Gastrocnemius medialis (tissue), 4 donors: ENCODE measurements around the gene CGREF1. TPM values are rescaled to one million over a fixed set of nuclear protein-coding genes. Genes with fewer than 3 reads are reported as not detected.

Source experiments
- ATAC-seq, 2 donors: fragments of 150-250 bp; one replicate each; pipeline ENCODE4 v1.9.1; 2016
- DNase-seq, 2 donors: peaks; one replicate each; pipeline ENCODE4 v3.0.0-alpha.2; 2019
- H3K27ac ChIP-seq, 4 donors: fragments of 200-600 bp; sonication (generic); 1 replicate in 1 of 4; 2 replicates in 3 of 4; pipeline ENCODE4 v1.5.1; 2016 to 2018; ENCODE audit warnings: mild to moderate bottlenecking in 2 of 4, moderate library complexity in 1 of 4
- H3K27me3 ChIP-seq, 3 donors: fragments of 200-600 bp; sonication (generic) in 2 of 3; 1 replicate in 1 of 3; 2 replicates in 2 of 3; pipeline versions ENCODE4 v1.5.1 to v1.6.0; 2016 to 2019; ENCODE audit warnings: mild to moderate bottlenecking in 1 of 3, moderate library complexity in 1 of 3
- H3K36me3 ChIP-seq, 2 donors: fragments of 200-600 bp; sonication (generic) in 1 of 2; one replicate each; pipeline ENCODE4 v1.5.1; 2017 to 2018
- H3K4me1 ChIP-seq, 2 donors: fragments of 200-600 bp; sonication (generic) in 1 of 2; one replicate each; pipeline ENCODE4 v1.5.1; 2016 to 2017; ENCODE audit warnings: mild to moderate bottlenecking in 2 of 2
- H3K4me3 ChIP-seq, 4 donors: fragments of 200-600 bp; sonication (generic) in 3 of 4; 1 replicate in 1 of 4; 2 replicates in 3 of 4; pipeline ENCODE4 v1.5.1; 2016 to 2019; ENCODE audit warnings: mild to moderate bottlenecking in 2 of 4
- H3K9me3 ChIP-seq, 3 donors: fragments of 200-600 bp; sonication (generic) in 2 of 3; 1 replicate in 1 of 3; 2 replicates in 2 of 3; pipeline ENCODE4 v1.5.1; 2016 to 2019
- POLR2A ChIP-seq, 2 donors: fragments of 450-650 bp; IDR thresholded peaks; one replicate each; pipeline ENCODE4 v1.6.1; 2017; ENCODE audit warnings: antibody characterized with exemption in 2 of 2, mild to moderate bottlenecking in 2 of 2, moderate library complexity in 2 of 2
- in situ Hi-C, 4 donors: fragments of 200-750 bp; cut with MboI; loops; one replicate each; pipeline versions ENCODE4 v1.15.0 to v1.8.0; 2017; ENCODE audit warnings: low sequenced_read_pairs in 4 of 4
- intact Hi-C: fragments of 100-400 bp; cut with DNase I; formaldehyde crosslinking; loops from one replicate; pipeline ENCODE4 v1.15.1; 2023; ENCODE audit warnings: low total_unique reads
- total RNA-seq, 4 donors: library from RNA; depleted of rRNA; stranded (reverse); fragments of >200 nt; gene quantifications; one replicate each; pipeline versions ENCODE4 v1.1.0 to v1.2.3, GENCODE V29; 2016
- TF ChIP-seq, protein P1 (sequence below), 5 experiments: fragments of 450-650 bp in 3 of 5; fragments of 200-600 bp in 2 of 5; sonication (generic) in 2 of 5; IDR thresholded peaks in 4 of 5; conservative IDR thresholded peaks in 1 of 5; 1 replicate in 4 of 5; 2 replicates in 1 of 5; pipeline ENCODE4 v1.5.1; 2016 to 2019; ENCODE audit warnings: antibody characterized with exemption in 5 of 5, mild to moderate bottlenecking in 3 of 5, moderate library complexity in 3 of 5

The CGREF1 gene
- total RNA-seq, 4 donors from 2014 or later: 1.2 to 7.1 (median 4.3) TPM

DNA sequence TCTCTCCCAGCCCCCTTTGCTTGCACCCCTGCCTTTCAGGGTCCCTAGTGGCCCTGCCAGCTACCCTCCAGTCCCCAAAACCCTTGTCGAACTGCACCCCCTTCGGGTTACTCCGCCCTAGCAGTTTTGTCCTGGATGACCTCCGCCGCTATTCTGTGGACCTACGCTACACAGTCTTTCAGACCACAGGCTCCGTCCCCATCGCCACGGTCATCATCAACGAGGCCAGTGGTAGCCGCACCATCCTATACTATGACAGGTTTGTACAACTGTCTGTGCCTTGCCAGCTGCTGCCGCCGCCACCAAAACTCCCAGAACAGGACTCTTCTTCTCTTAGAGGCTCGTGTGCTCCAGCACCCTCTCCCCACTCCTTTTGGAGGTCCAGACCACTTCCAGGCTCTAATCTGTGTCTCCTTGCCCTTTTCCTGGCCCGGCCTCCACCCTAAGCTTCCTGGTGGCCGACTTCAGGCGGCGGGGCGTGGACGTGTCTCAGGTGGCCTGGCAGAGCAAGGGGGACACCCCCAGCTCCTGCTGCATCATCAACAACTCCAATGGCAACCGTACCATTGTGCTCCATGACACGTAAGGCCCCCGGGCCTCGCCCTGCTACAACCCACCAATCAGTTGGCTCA is 24.5 kb downstream of the CGREF1 start:
- no peak for ATAC-seq
- intact Hi-C loops (no loop called here), in situ Hi-C loops (loop anchor here in 2 of 4 donors (10.0 kb wide), 1 partner anchor 190 kb away; the partner anchor contains the start of gene TRIM54 (in 2 of the 2))
- Histone ChIP-seq H3K36me3 (no peaks in the 10 kb centered on the region), H3K4me3 (no peak overlapping the region), H3K27me3 (no peaks in the 10 kb centered on the region), H3K4me1 (peaks cover 5 to 8% of the 10 kb centered on the region in 2 donors), H3K27ac (no peak overlapping the region), H3K9me3 (no peaks in the 10 kb centered on the region)
- no peak for DNase-seq
- TF ChIP-seq, protein P1, sequence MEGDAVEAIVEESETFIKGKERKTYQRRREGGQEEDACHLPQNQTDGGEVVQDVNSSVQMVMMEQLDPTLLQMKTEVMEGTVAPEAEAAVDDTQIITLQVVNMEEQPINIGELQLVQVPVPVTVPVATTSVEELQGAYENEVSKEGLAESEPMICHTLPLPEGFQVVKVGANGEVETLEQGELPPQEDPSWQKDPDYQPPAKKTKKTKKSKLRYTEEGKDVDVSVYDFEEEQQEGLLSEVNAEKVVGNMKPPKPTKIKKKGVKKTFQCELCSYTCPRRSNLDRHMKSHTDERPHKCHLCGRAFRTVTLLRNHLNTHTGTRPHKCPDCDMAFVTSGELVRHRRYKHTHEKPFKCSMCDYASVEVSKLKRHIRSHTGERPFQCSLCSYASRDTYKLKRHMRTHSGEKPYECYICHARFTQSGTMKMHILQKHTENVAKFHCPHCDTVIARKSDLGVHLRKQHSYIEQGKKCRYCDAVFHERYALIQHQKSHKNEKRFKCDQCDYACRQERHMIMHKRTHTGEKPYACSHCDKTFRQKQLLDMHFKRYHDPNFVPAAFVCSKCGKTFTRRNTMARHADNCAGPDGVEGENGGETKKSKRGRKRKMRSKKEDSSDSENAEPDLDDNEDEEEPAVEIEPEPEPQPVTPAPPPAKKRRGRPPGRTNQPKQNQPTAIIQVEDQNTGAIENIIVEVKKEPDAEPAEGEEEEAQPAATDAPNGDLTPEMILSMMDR (IDR thresholded peaks at IDR 0.05 in 4 of 5, conservative IDR thresholded peaks at IDR 0.05 in 1 of 5): no peak
- no peak for TF ChIP-seq POLR2A (IDR thresholded peaks at IDR 0.05)

DNA sequence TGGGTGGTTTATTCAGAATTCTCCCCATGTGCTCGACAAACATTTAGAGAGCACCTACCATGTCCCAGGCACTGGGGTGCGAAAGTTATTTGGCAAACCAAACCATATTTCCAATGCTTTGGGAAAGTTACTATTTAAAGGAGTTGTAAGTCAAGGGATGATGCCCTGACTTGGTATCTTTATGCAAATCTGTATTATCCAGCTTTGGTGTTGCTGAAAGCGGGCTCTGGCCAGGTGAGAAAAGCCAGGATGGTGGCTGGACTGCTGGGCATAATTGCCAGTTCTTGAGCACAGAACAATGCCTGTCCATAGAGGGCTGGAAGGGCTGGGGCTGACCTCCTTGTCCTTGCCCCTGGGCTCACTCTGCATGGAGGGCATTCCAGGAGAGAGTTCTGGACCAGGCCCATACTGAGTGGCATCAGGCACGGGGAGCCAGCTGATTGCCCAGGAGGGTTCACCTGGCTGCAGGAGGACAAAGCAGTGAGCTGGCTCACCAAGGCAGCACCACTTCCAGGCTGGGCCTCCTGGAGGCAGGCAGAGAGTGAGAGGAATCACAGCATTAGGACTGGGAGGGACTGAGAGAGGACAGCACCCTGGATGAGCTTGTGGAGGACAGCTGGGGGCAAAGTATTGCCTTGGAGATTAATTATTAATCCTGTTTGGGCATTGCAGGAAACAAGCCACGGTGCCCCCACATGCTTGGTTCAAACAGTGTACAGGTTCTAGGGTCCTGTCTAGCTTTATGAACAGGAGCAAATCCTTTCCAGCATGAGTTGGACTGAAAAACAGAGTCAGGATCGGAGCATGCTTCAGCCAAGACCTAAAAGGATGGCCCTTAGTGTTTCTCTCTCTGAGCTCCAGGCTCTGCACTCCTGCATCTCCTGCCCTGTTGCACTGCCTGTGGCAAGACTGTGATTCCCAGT is 25.2 kb downstream of the CGREF1 start:
- TF ChIP-seq POLR2A (IDR thresholded peaks at IDR 0.05): no peak
- TF ChIP-seq, protein P1 (IDR thresholded peaks at IDR 0.05 in 4 of 5, conservative IDR thresholded peaks at IDR 0.05 in 1 of 5): no peak
- Histone ChIP-seq H3K36me3 (no peaks in the 10 kb centered on the region), H3K27me3 (no peaks in the 10 kb centered on the region), H3K27ac (no peak overlapping the region), H3K9me3 (no peaks in the 10 kb centered on the region), H3K4me3 (no peak overlapping the region), H3K4me1 (peaks cover 5 to 8% of the 10 kb centered on the region in 2 donors)
- ATAC-seq: no peak
- intact Hi-C loops (no loop called here), in situ Hi-C loops (loop anchor here in 2 of 4 donors (10.0 kb wide), 1 partner anchor 191 kb away; the partner anchor contains the start of gene TRIM54 (in 2 of the 2))
- DNase-seq: no peak

DNA sequence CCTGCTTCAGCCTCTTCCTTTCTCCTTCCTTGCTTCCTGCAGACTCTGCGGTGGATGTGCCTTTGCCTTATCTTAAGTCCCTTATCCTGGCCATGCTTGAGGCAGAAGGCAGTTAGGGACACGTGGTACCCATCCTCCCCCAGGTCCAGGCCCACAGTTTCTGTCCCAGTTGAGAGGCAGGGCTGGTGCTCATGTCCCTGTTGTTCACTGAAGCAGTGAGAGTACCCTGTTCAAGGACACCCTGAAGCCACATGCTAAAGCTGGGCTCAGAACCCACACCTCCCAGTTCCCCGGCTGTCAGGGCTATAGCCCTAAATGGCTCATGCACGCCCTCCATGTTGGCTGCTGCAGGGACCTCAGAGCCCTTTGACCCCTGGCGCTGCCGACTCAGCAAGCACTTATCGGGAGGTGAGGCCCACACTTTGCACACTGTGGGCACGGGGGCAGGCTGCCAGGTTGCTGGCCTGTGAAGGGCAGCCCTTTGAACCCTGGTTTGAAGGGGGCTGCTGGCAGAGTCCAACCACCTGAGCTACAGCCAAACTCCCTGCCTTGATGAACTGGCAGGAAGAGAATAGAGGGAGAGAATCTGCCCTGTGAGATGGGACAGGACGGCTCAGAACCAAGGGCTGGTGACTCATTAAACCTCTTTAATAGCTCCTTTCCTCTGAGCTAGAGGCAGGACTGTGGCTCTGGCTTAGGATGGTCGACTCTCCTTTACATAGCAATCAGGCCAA is 26.1 kb downstream of the CGREF1 start:
- H3K4me1 ChIP-seq: peaks cover 5 to 8% of the 10 kb centered on the region in 2 donors
- no peak for TF ChIP-seq POLR2A (IDR thresholded peaks at IDR 0.05)
- TF ChIP-seq, protein P1 (IDR thresholded peaks at IDR 0.05 in 4 of 5, conservative IDR thresholded peaks at IDR 0.05 in 1 of 5): no peak
- H3K27ac ChIP-seq: no peak overlapping the region
- DNase-seq: no peak
- H3K36me3 ChIP-seq: no peaks in the 10 kb centered on the region
- no peak overlapping the region for H3K4me3 ChIP-seq
- no peak for ATAC-seq
- H3K9me3 ChIP-seq: no peaks in the 10 kb centered on the region
- intact Hi-C loops: no loop called here
- H3K27me3 ChIP-seq: no peaks in the 10 kb centered on the region
- in situ Hi-C loops: loop anchor here in 2 of 4 donors (10.0 kb wide), 1 partner anchor 192 kb away; the partner anchor contains the start of gene TRIM54 (in 2 of the 2)
